ENCODE measurements around the gene NFKBIE.
A peak's percentile ranks its signal among the peaks of the same experiment; 100 is the strongest.

The NFKBIE gene

DNA sequence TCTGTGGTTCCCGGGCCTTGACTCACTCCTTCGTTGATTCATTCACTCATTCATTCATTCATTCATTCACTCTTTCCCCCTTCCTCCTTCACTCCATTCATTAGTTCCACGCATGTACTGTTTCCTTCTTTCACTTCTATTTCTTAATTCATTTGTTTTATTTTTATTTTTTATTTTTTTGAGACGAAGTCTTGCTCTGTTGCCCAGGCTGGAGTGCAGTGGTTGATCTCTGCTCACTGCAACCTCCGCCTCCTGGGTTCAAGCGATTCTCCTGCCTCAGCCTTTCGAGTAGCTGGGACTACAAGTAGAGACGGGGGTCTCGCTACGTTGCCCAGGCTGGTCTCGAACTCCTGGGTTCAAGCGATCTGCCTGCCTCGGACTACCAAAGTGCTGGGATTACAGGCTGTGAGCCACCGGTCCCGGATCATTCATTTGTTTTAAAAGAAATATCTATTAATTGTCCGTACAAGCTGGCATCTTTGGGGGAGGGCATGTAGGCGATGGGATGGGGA, 427 bp upstream of the NFKBIE start:
- H3K4me3 ChIP-seq (ENCODE audit: low read length), result no peak overlapping the region
- H3K4me1 ChIP-seq (ENCODE audit: control insufficient read depth, low read depth, low read length), result peaks cover 11% of the 10 kb centered on the region
- no peak overlapping the region for H2AK5ac ChIP-seq (ENCODE audit: low read length)
- no peak overlapping the region for H3K18ac ChIP-seq (ENCODE audit: low read length)
- H4K5ac ChIP-seq (ENCODE audit: low read length), result no peak overlapping the region
- no peaks in the 10 kb centered on the region for H3K79me2 ChIP-seq (ENCODE audit: control insufficient read depth, insufficient read depth, low read length)
- H3K56ac ChIP-seq (ENCODE audit: low read length), result peak overlapping the region; percentile 59
- no peak overlapping the region for H3K27ac ChIP-seq (ENCODE audit: low read depth, low read length)
- no peak for DNase-seq
- H3K36me3 ChIP-seq (ENCODE audit: control insufficient read depth, insufficient read depth, low read length), result no peaks in the 10 kb centered on the region
- no peak overlapping the region for H2BK5ac ChIP-seq (ENCODE audit: low read length)
- no peaks in the 10 kb centered on the region for H3K27me3 ChIP-seq (ENCODE audit: insufficient read depth, low read length, poor library complexity)
- no peak overlapping the region for H2BK15ac ChIP-seq (replicated peaks; ENCODE audit: low read depth)
- no peak overlapping the region for H2BK120ac ChIP-seq (ENCODE audit: low read depth, low read length)
- no peak overlapping the region for H4K8ac ChIP-seq (ENCODE audit: low read depth, low read length)
- no peak overlapping the region for H3K4ac ChIP-seq (ENCODE audit: low read depth, low read length)
- H3K79me1 ChIP-seq (ENCODE audit: low read length), result peaks cover 2% of the 10 kb centered on the region
- WGBS (ENCODE audit: extremely low coverage, insufficient coverage, low lambda C conversion rate), result 100% methylated on average over 1 of the region's 17 CpGs
- H3K9ac ChIP-seq (ENCODE audit: low read length), result no peak overlapping the region
- H3K23ac ChIP-seq (ENCODE audit: low read length), result no peak overlapping the region
- no peak overlapping the region for H3K4me2 ChIP-seq (ENCODE audit: low read length)

GRCh38 chr6:44264154-44265006, 971 bp downstream of the NFKBIE start:
- Histone ChIP-seq H4K5ac (ENCODE audit: low read length) (no peak overlapping the region), H2AK5ac (ENCODE audit: low read length) (no peak overlapping the region), H3K79me1 (ENCODE audit: low read length) (peaks cover 2% of the 10 kb centered on the region), H3K18ac (ENCODE audit: low read length) (no peak overlapping the region), H3K4ac (ENCODE audit: low read depth, low read length) (no peak overlapping the region), H3K27ac (ENCODE audit: low read depth, low read length) (no peak overlapping the region), H3K36me3 (ENCODE audit: control insufficient read depth, insufficient read depth, low read length) (no peaks in the 10 kb centered on the region), H3K4me2 (ENCODE audit: low read length) (peak overlapping the region; percentile 92), H2BK120ac (ENCODE audit: low read depth, low read length) (no peak overlapping the region), H3K27me3 (ENCODE audit: insufficient read depth, low read length, poor library complexity) (no peaks in the 10 kb centered on the region), H3K23ac (ENCODE audit: low read length) (no peak overlapping the region), H3K79me2 (ENCODE audit: control insufficient read depth, insufficient read depth, low read length) (no peaks in the 10 kb centered on the region), H3K56ac (ENCODE audit: low read length) (peak overlapping the region; percentile 85), H2BK5ac (ENCODE audit: low read length) (no peak overlapping the region), H2BK15ac (replicated peaks; ENCODE audit: low read depth) (no peak overlapping the region), H3K4me1 (ENCODE audit: control insufficient read depth, low read depth, low read length) (peaks cover 11% of the 10 kb centered on the region), H4K8ac (ENCODE audit: low read depth, low read length) (no peak overlapping the region), H3K4me3 (ENCODE audit: low read length) (peak overlapping the region; percentile 67), H3K9ac (ENCODE audit: low read length) (peak overlapping the region; percentile 85)
- no CpG with 5 or more reads among the region's 13 CpGs for WGBS (ENCODE audit: extremely low coverage, insufficient coverage, low lambda C conversion rate)
- no peak for DNase-seq

- peak overlapping the region; percentile 72 for H3K56ac ChIP-seq (ENCODE audit: low read length)
- H4K8ac ChIP-seq (ENCODE audit: low read depth, low read length), result no peak overlapping the region
- H3K18ac ChIP-seq (ENCODE audit: low read length), result no peak overlapping the region
- H3K4me1 ChIP-seq (ENCODE audit: control insufficient read depth, low read depth, low read length), result peaks cover 11% of the 10 kb centered on the region
- H4K5ac ChIP-seq (ENCODE audit: low read length), result no peak overlapping the region
- no peaks in the 10 kb centered on the region for H3K79me2 ChIP-seq (ENCODE audit: control insufficient read depth, insufficient read depth, low read length)
- H2BK15ac ChIP-seq (replicated peaks; ENCODE audit: low read depth), result no peak overlapping the region
- no CpG with 5 or more reads among the region's 9 CpGs for WGBS (ENCODE audit: extremely low coverage, insufficient coverage, low lambda C conversion rate)
- H2AK5ac ChIP-seq (ENCODE audit: low read length), result no peak overlapping the region
- no peak overlapping the region for H2BK120ac ChIP-seq (ENCODE audit: low read depth, low read length)
- peak overlapping the region; percentile 13 for H3K4me2 ChIP-seq (ENCODE audit: low read length)
- no peak overlapping the region for H2BK5ac ChIP-seq (ENCODE audit: low read length)
- H3K4ac ChIP-seq (ENCODE audit: low read depth, low read length), result no peak overlapping the region
- no peak overlapping the region for H3K23ac ChIP-seq (ENCODE audit: low read length)
- no peaks in the 10 kb centered on the region for H3K36me3 ChIP-seq (ENCODE audit: control insufficient read depth, insufficient read depth, low read length)
- no peak overlapping the region for H3K4me3 ChIP-seq (ENCODE audit: low read length)
- peaks cover 2% of the 10 kb centered on the region for H3K79me1 ChIP-seq (ENCODE audit: low read length)
- no peak overlapping the region for H3K27ac ChIP-seq (ENCODE audit: low read depth, low read length)
- DNase-seq, result no peak
- H3K9ac ChIP-seq (ENCODE audit: low read length), result peak overlapping the region; percentile 85
- H3K27me3 ChIP-seq (ENCODE audit: insufficient read depth, low read length, poor library complexity), result no peaks in the 10 kb centered on the region
Observed at GRCh38 chr6:44263354-44264100, 1.8 kb downstream of the NFKBIE start.

GRCh38 chr6:44262467-44263353, 2.6 kb downstream of the NFKBIE start:
- Histone ChIP-seq H3K79me1 (ENCODE audit: low read length) (peaks cover 2% of the 10 kb centered on the region), H3K23ac (ENCODE audit: low read length) (no peak overlapping the region), H3K79me2 (ENCODE audit: control insufficient read depth, insufficient read depth, low read length) (no peaks in the 10 kb centered on the region), H4K8ac (ENCODE audit: low read depth, low read length) (no peak overlapping the region), H3K4ac (ENCODE audit: low read depth, low read length) (no peak overlapping the region), H2BK15ac (replicated peaks; ENCODE audit: low read depth) (no peak overlapping the region), H3K27ac (ENCODE audit: low read depth, low read length) (no peak overlapping the region), H3K4me3 (ENCODE audit: low read length) (no peak overlapping the region), H3K27me3 (ENCODE audit: insufficient read depth, low read length, poor library complexity) (no peaks in the 10 kb centered on the region), H2BK5ac (ENCODE audit: low read length) (no peak overlapping the region), H3K56ac (ENCODE audit: low read length) (peak overlapping the region; percentile 72), H2BK120ac (ENCODE audit: low read depth, low read length) (no peak overlapping the region), H3K4me2 (ENCODE audit: low read length) (no peak overlapping the region), H3K18ac (ENCODE audit: low read length) (no peak overlapping the region), H2AK5ac (ENCODE audit: low read length) (no peak overlapping the region), H4K5ac (ENCODE audit: low read length) (no peak overlapping the region), H3K4me1 (ENCODE audit: control insufficient read depth, low read depth, low read length) (peaks cover 11% of the 10 kb centered on the region), H3K36me3 (ENCODE audit: control insufficient read depth, insufficient read depth, low read length) (no peaks in the 10 kb centered on the region), H3K9ac (ENCODE audit: low read length) (peak overlapping the region; percentile 35)
- DNase-seq, result no peak
- WGBS (ENCODE audit: extremely low coverage, insufficient coverage, low lambda C conversion rate), result no CpG with 5 or more reads among the region's 7 CpGs

- no peak overlapping the region for H3K4me3 ChIP-seq (ENCODE audit: low read length)
- H3K23ac ChIP-seq (ENCODE audit: low read length), result no peak overlapping the region
- no peak overlapping the region for H4K5ac ChIP-seq (ENCODE audit: low read length)
- no peak overlapping the region for H3K9ac ChIP-seq (ENCODE audit: low read length)
- H3K27ac ChIP-seq (ENCODE audit: low read depth, low read length), result no peak overlapping the region
- H2BK5ac ChIP-seq (ENCODE audit: low read length), result no peak overlapping the region
- H2BK15ac ChIP-seq (replicated peaks; ENCODE audit: low read depth), result no peak overlapping the region
- DNase-seq, result no peak
- H3K27me3 ChIP-seq (ENCODE audit: insufficient read depth, low read length, poor library complexity), result no peaks in the 10 kb centered on the region
- no peaks in the 10 kb centered on the region for H3K36me3 ChIP-seq (ENCODE audit: control insufficient read depth, insufficient read depth, low read length)
- H2BK120ac ChIP-seq (ENCODE audit: low read depth, low read length), result no peak overlapping the region
- H4K8ac ChIP-seq (ENCODE audit: low read depth, low read length), result no peak overlapping the region
- H3K4me2 ChIP-seq (ENCODE audit: low read length), result no peak overlapping the region
- peaks cover 2% of the 10 kb centered on the region for H3K79me1 ChIP-seq (ENCODE audit: low read length)
- no peak overlapping the region for H3K4ac ChIP-seq (ENCODE audit: low read depth, low read length)
- H3K56ac ChIP-seq (ENCODE audit: low read length), result no peak overlapping the region
- no peaks in the 10 kb centered on the region for H3K79me2 ChIP-seq (ENCODE audit: control insufficient read depth, insufficient read depth, low read length)
- no CpG with 5 or more reads among the region's 8 CpGs for WGBS (ENCODE audit: extremely low coverage, insufficient coverage, low lambda C conversion rate)
- H3K4me1 ChIP-seq (ENCODE audit: control insufficient read depth, low read depth, low read length), result peaks cover 11% of the 10 kb centered on the region
- H2AK5ac ChIP-seq (ENCODE audit: low read length), result no peak overlapping the region
- H3K18ac ChIP-seq (ENCODE audit: low read length), result no peak overlapping the region
Observed at GRCh38 chr6:44261581-44261980, 3.8 kb downstream of the NFKBIE start.

Data from mesendoderm (in vitro differentiated cells).